Endothelial cell of umbilical vein (primary cell): ENCODE results near the gene CFP. TPM values are rescaled to one million over a fixed set of nuclear protein-coding genes. Genes with fewer than 3 reads are reported as not detected.

Experiments used
- BruUV-seq: library from RNA; stranded (reverse); fragments of 400-500 nt; replicated peaks from 2 replicates; lab custom pipeline; 2021; lab: Mats Ljungman, UMichigan
- CTCF ChIA-PET: fragments of 300-600, 350-600 bp; sonication (Branson Sonifier 250); formaldehyde crosslinking; loops from one replicate; lab custom pipeline; 2021; ENCODE audit warnings: antibody characterized with exemption, inconsistent platforms; lab: Charles Lee
- POLR2A ChIA-PET: fragments of 300-600, 350-600 bp; sonication (Branson Sonifier 250); formaldehyde crosslinking; loops from one replicate; lab custom pipeline; 2021; ENCODE audit warnings: antibody characterized with exemption, inconsistent platforms; lab: Charles Lee
- DNase-seq: peaks from one replicate; pipeline ENCODE4 v3.0.0-alpha.2; 2011; ENCODE audit warnings: low read depth, low spot score
- FAIRE-seq: peaks from 2 replicates; lab custom pipeline; 2011; peaks lifted over from hg19 to GRCh38; lab: Jason Lieb, UNC
- H2AFZ ChIP-seq: 2 replicates; pipeline ENCODE4 v1.6.0; 2012; ENCODE audit warnings: low read depth, low read length, control low read depth, inconsistent platforms
- H3K27ac ChIP-seq: 2 replicates; pipeline ENCODE4 v1.5.1; 2011; ENCODE audit warnings: low read depth, mild to moderate bottlenecking, control low read depth, low read length, moderate library complexity; ENCODE audit not compliant: insufficient read depth
- H3K27me3 ChIP-seq, 2 experiments: 2 replicates each; pipeline versions ENCODE4 v1.6.0 to v1.6.1; 2011; ENCODE audit warnings: low read length in 2 of 2, mixed read lengths in 1 of 2; ENCODE audit not compliant: control insufficient read depth in 2 of 2, insufficient read depth in 2 of 2
- H3K36me3 ChIP-seq, 2 experiments: 2 replicates in 1 of 2; 3 replicates in 1 of 2; pipeline ENCODE4 v1.5.1; 2011; ENCODE audit warnings: low read length in 2 of 2, mild to moderate bottlenecking in 1 of 2, moderate library complexity in 1 of 2; ENCODE audit not compliant: control insufficient read depth in 2 of 2, insufficient read depth in 2 of 2; ENCODE audit errors: extremely low read depth in 1 of 2
- H3K4me1 ChIP-seq: 3 replicates; pipeline ENCODE4 v1.5.1; 2011; ENCODE audit warnings: mild to moderate bottlenecking, low read length; ENCODE audit not compliant: control insufficient read depth, insufficient read depth; ENCODE audit errors: extremely low read depth
- H3K4me2 ChIP-seq: 2 replicates; pipeline ENCODE4 v1.6.1; 2011; ENCODE audit warnings: low read length, control low read depth, mixed read lengths; ENCODE audit not compliant: insufficient read depth
- H3K4me3 ChIP-seq, 3 experiments: fragments of 200-600 bp in 1 of 3; sonication (generic), shearing (Covaris generic) in 1 of 3; replicated peaks in 1 of 3; 2 replicates each; pipeline ENCODE4 v1.5.1; 2011 to 2016; ENCODE audit warnings: control low read depth in 3 of 3, low read length in 3 of 3, mild to moderate bottlenecking in 2 of 3, inconsistent platforms in 1 of 3, low read depth in 1 of 3, moderate library complexity in 1 of 3; ENCODE audit not compliant: insufficient read depth in 1 of 3
- H3K79me2 ChIP-seq: 2 replicates; pipeline ENCODE4 v1.6.0; 2012; ENCODE audit warnings: low read length, inconsistent platforms; ENCODE audit not compliant: control insufficient read depth, insufficient read depth
- H3K9ac ChIP-seq: replicated peaks from 2 replicates; pipeline ENCODE3; 2011; ENCODE audit warnings: low read length, control low read depth; ENCODE audit not compliant: insufficient read depth; ENCODE audit errors: extremely low read depth
- H3K9me1 ChIP-seq: replicated peaks from 3 replicates; pipeline ENCODE4 v1.6.0; 2011; ENCODE audit warnings: mild to moderate bottlenecking, low read length; ENCODE audit not compliant: control insufficient read depth, insufficient read depth; ENCODE audit errors: extremely low read depth
- H3K9me3 ChIP-seq: replicated peaks from 2 replicates; pipeline ENCODE4 v1.5.1; 2012; ENCODE audit warnings: low read length, inconsistent platforms; ENCODE audit not compliant: control insufficient read depth, insufficient read depth
- H4K20me1 ChIP-seq: replicated peaks from 2 replicates; pipeline ENCODE3; 2011; ENCODE audit warnings: mild to moderate bottlenecking, low read length; ENCODE audit not compliant: control insufficient read depth, insufficient read depth; ENCODE audit errors: extremely low read depth
- CTCF ChIP-seq, 2 donors: IDR thresholded peaks; 1 replicate in 1 of 2; 2 replicates in 1 of 2; pipeline ENCODE4 v1.5.1; 2011; ENCODE audit warnings: low read length in 2 of 2, mild to moderate bottlenecking in 2 of 2, moderate library complexity in 2 of 2, control low read depth in 1 of 2, inconsistent platforms in 1 of 2, low read depth in 1 of 2; ENCODE audit not compliant: insufficient read depth in 1 of 2; ENCODE audit errors: extremely low read depth in 1 of 2
- EZH2 ChIP-seq: IDR thresholded peaks from 2 replicates; pipeline ENCODE4 v1.6.1; 2012; ENCODE audit warnings: borderline replicate concordance, low read depth, mild to moderate bottlenecking, moderate library complexity, low read length, inconsistent platforms; ENCODE audit not compliant: severe bottlenecking
- FOS ChIP-seq: IDR thresholded peaks from 2 replicates; pipeline ENCODE4 v1.6.1; 2011; ENCODE audit warnings: mild to moderate bottlenecking, low read length, moderate library complexity, borderline replicate concordance; ENCODE audit not compliant: insufficient read depth
- GATA2 ChIP-seq: IDR thresholded peaks from 2 replicates; pipeline ENCODE4 v1.7.0; 2011; ENCODE audit warnings: low read depth, mild to moderate bottlenecking, moderate library complexity, mixed read lengths, low read length; ENCODE audit not compliant: insufficient read length, insufficient read depth
- JUN ChIP-seq: IDR thresholded peaks from 2 replicates; pipeline ENCODE4 v1.6.1; 2011; ENCODE audit warnings: borderline replicate concordance, low read depth; ENCODE audit not compliant: insufficient read length, insufficient read depth
- MAX ChIP-seq: IDR thresholded peaks from 2 replicates; pipeline ENCODE4 v1.6.1; 2011; ENCODE audit not compliant: insufficient read depth, insufficient read length
- MYC ChIP-seq: IDR thresholded peaks from one replicate; pipeline ENCODE4 v1.6.1; 2011; ENCODE audit warnings: mild to moderate bottlenecking, low read depth, low read length
- POLR2A ChIP-seq: IDR thresholded peaks from 2 replicates; pipeline ENCODE4 v1.6.1; 2012; ENCODE audit warnings: low read depth, mild to moderate bottlenecking, control low read depth, low read length
- POLR2AphosphoS5 ChIP-seq: IDR thresholded peaks from 2 replicates; pipeline ENCODE4 v1.6.1; 2012; ENCODE audit warnings: low read depth, mild to moderate bottlenecking, control low read depth, low read length, moderate library complexity; ENCODE audit not compliant: insufficient read depth
- dilution Hi-C: fragments of 300-500 bp; cut with MboI; formaldehyde crosslinking; loops from one replicate; pipeline ENCODE4 v1.15.0; 2019; ENCODE audit warnings: low sequenced_read_pairs; ENCODE audit not compliant: extremely low pct_ligation_motif_present
- intact Hi-C: fragments of 100-400 bp; cut with micrococcal nuclease; formaldehyde crosslinking; loops from one replicate; pipeline ENCODE4 v1.10.0; 2022
- polyA plus RNA-seq, 4 experiments: library from polyadenylated mRNA; depleted of rRNA in 3 of 4; stranded (reverse) in 3 of 4; unstranded in 1 of 4; fragments of >200 nt; gene quantifications; 2 replicates each; pipeline versions ENCODE4 v1.2.1 to v1.2.3, GENCODE V29; 2011 to 2012; ENCODE audit warnings: missing spikeins in 1 of 4
- total RNA-seq: library from RNA; stranded (reverse); gene quantifications from 2 replicates; pipeline ENCODE4 v1.2.3, GENCODE V29; 2021

The CFP gene
- total and polyA plus RNA-seq, 2 donors (not counting 3 experiments of a cell fraction or from before 2014, with no cell fraction given) = 0.69 to 1.00 TPM

GRCh38 chrX:47664737-47665136 lies 35.0 kb upstream of the CFP start:
- DNase-seq = no peak
- Histone ChIP-seq H3K4me1 (peaks cover 2% of the 10 kb centered on the region), H3K4me3 (no peak overlapping the region), H3K4me2 (no peak overlapping the region), H3K27me3 (no peaks in the 10 kb centered on the region), H3K27ac (no peak overlapping the region), H3K36me3 (no peaks in the 10 kb centered on the region), H3K9me1 (no peaks in the 10 kb centered on the region), H3K9ac (no peak overlapping the region), H3K9me3 (no peaks in the 10 kb centered on the region), H2AFZ (no peak overlapping the region), H4K20me1 (no peaks in the 10 kb centered on the region), H3K79me2 (no peaks in the 10 kb centered on the region)
- intact Hi-C loops (no loop called here), dilution Hi-C loops (no loop called here)
- POLR2A ChIA-PET = no interaction called here
- BruUV-seq = no TSS peak
- FAIRE-seq = no peak
- no peak for TF ChIP-seq GATA2
- no peak for TF ChIP-seq FOS
- no peak for TF ChIP-seq EZH2
- no peak for TF ChIP-seq POLR2A
- no peak for TF ChIP-seq MYC
- no peak for TF ChIP-seq POLR2AphosphoS5
- no peak for TF ChIP-seq CTCF (IDR thresholded peaks at IDR 0.05; ENCODE audit: extremely low read depth in 1 of 2, insufficient read depth in 1 of 2, low read depth in 1 of 2, low read length in 2 of 2)
- no peak for TF ChIP-seq JUN
- no peak for TF ChIP-seq MAX
- CTCF ChIA-PET = no interaction called here
